H9 (cell line): ENCODE measurements around the gene RNF13. TPM values are rescaled to one million over a fixed set of nuclear protein-coding genes. Genes with fewer than 3 reads are reported as not detected.

Experiments
- DNase-seq: peaks from one replicate; pipeline ENCODE4 v3.0.0-alpha.2; 2017
- H2AFZ ChIP-seq: one replicate; pipeline ENCODE4 v1.6.1; 2013; ENCODE audit warnings: mild to moderate bottlenecking, low read length, control low read depth, moderate library complexity
- H2AK5ac ChIP-seq: 2 replicates; pipeline ENCODE4 v1.6.1; 2013; ENCODE audit warnings: low read length, control low read depth, mixed read lengths; ENCODE audit not compliant: insufficient read length
- H2BK120ac ChIP-seq: one replicate; pipeline ENCODE4 v1.6.1; 2013; ENCODE audit warnings: low read depth, mild to moderate bottlenecking, low read length, control low read depth, inconsistent platforms; ENCODE audit not compliant: poor library complexity, severe bottlenecking
- H2BK12ac ChIP-seq: 2 replicates; pipeline ENCODE4 v1.6.1; 2013; ENCODE audit warnings: low read length, control low read depth, mixed read lengths, low read depth; ENCODE audit not compliant: insufficient read length
- H2BK15ac ChIP-seq: 2 replicates; pipeline ENCODE4 v1.6.1; 2013; ENCODE audit warnings: low read depth, low read length, control low read depth
- H2BK20ac ChIP-seq: one replicate; pipeline ENCODE4 v1.6.1; 2013; ENCODE audit warnings: low read depth, mild to moderate bottlenecking, low read length, control low read depth, inconsistent platforms; ENCODE audit not compliant: poor library complexity, severe bottlenecking
- H2BK5ac ChIP-seq: 2 replicates; pipeline ENCODE4 v1.6.1; 2013; ENCODE audit warnings: low read length, control low read depth, mixed read lengths; ENCODE audit not compliant: insufficient read length
- H3K14ac ChIP-seq: 2 replicates; pipeline ENCODE4 v1.6.1; 2013; ENCODE audit warnings: low read length, control low read depth; ENCODE audit not compliant: insufficient read depth
- H3K18ac ChIP-seq: 2 replicates; pipeline ENCODE4 v1.6.1; 2013; ENCODE audit warnings: low read depth, mild to moderate bottlenecking, mixed read lengths, low read length, control low read depth; ENCODE audit not compliant: insufficient read length
- H3K23ac ChIP-seq: 2 replicates; pipeline ENCODE4 v1.6.1; 2013; ENCODE audit warnings: low read length, control low read depth, mixed read lengths, low read depth; ENCODE audit not compliant: insufficient read length
- H3K23me2 ChIP-seq: 2 replicates; pipeline ENCODE4 v1.6.1; 2013; ENCODE audit warnings: low read depth, mild to moderate bottlenecking, mixed read lengths, low read length, control low read depth; ENCODE audit not compliant: insufficient read length, poor library complexity, severe bottlenecking
- H3K27ac ChIP-seq: 2 replicates; pipeline ENCODE4 v1.5.1; 2013; ENCODE audit warnings: low read length, control low read depth, mixed read lengths, low read depth; ENCODE audit not compliant: insufficient read length
- H3K27me3 ChIP-seq: 2 replicates; pipeline ENCODE4 v1.6.1; 2013; ENCODE audit warnings: low read length, control low read depth, inconsistent platforms; ENCODE audit not compliant: insufficient read depth
- H3K4ac ChIP-seq: 2 replicates; pipeline ENCODE4 v1.6.1; 2013; ENCODE audit warnings: low read depth, mild to moderate bottlenecking, control low read depth, inconsistent platforms, low read length, moderate library complexity
- H3K4me1 ChIP-seq: 2 replicates; pipeline ENCODE4 v1.6.1; 2013; ENCODE audit warnings: low read length, control low read depth, inconsistent platforms; ENCODE audit not compliant: insufficient read depth
- H3K4me2 ChIP-seq: 2 replicates; pipeline ENCODE4 v1.6.1; 2013; ENCODE audit warnings: low read length, control low read depth, mixed read lengths; ENCODE audit not compliant: insufficient read length, insufficient read depth
- H3K56ac ChIP-seq: 2 replicates; pipeline ENCODE4 v1.6.1; 2013; ENCODE audit warnings: low read depth, mild to moderate bottlenecking, mixed read lengths, low read length, control low read depth; ENCODE audit not compliant: insufficient read length
- H3K79me1 ChIP-seq: 2 replicates; pipeline ENCODE4 v1.6.1; 2013; ENCODE audit warnings: low read depth, mild to moderate bottlenecking, moderate library complexity, low read length, control low read depth, inconsistent platforms; ENCODE audit not compliant: insufficient read depth, poor library complexity, severe bottlenecking
- H3K79me2 ChIP-seq: 2 replicates; pipeline ENCODE4 v1.6.1; 2013; ENCODE audit warnings: low read length, control low read depth, inconsistent platforms; ENCODE audit not compliant: insufficient read depth
- H3K9ac ChIP-seq: 2 replicates; pipeline ENCODE4 v1.6.1; 2013; ENCODE audit warnings: low read length, control low read depth, mixed read lengths; ENCODE audit not compliant: insufficient read length; ENCODE audit errors: extremely low read depth
- H3K9me3 ChIP-seq: one replicate; pipeline ENCODE4 v1.6.1; 2013; ENCODE audit warnings: low read depth, low read length, inconsistent platforms; ENCODE audit not compliant: control insufficient read depth
- H3T11ph ChIP-seq: one replicate; pipeline ENCODE4 v1.6.1; 2013; ENCODE audit warnings: mild to moderate bottlenecking, low read length, control low read depth, inconsistent platforms
- H4K20me1 ChIP-seq: one replicate; pipeline ENCODE4 v1.6.1; 2013; ENCODE audit not compliant: control insufficient read depth, insufficient read length, insufficient read depth
- H4K5ac ChIP-seq: 2 replicates; pipeline ENCODE4 v1.6.1; 2013; ENCODE audit warnings: low read depth, mild to moderate bottlenecking, mixed read lengths, low read length, control low read depth; ENCODE audit not compliant: insufficient read length
- H4K8ac ChIP-seq: replicated peaks from 2 replicates; pipeline ENCODE4 v1.6.1; 2013; ENCODE audit warnings: low read length, control low read depth, mixed read lengths, low read depth; ENCODE audit not compliant: insufficient read length
- H4K91ac ChIP-seq: 2 replicates; pipeline ENCODE4 v1.6.1; 2013; ENCODE audit warnings: low read depth, mild to moderate bottlenecking, moderate library complexity, mixed read lengths, low read length, control low read depth; ENCODE audit not compliant: insufficient read length
- H3K27ac Mint-ChIP-seq, 3 experiments: 2 replicates in 2 of 3; 3 replicates in 1 of 3; pipeline ENCODE4 v1.8.0; 2020 to 2021; ENCODE audit warnings: mixed read lengths in 3 of 3, mild to moderate bottlenecking in 1 of 3, moderate library complexity in 1 of 3
- H3K27me3 Mint-ChIP-seq: 2 replicates; pipeline ENCODE4 v1.8.0; 2021; ENCODE audit warnings: low read depth, mild to moderate bottlenecking, moderate library complexity, mixed read lengths
- H3K36me3 Mint-ChIP-seq, 3 experiments: 2 replicates in 2 of 3; 3 replicates in 1 of 3; pipeline ENCODE4 v1.8.0; 2020 to 2021; ENCODE audit warnings: low read depth in 3 of 3, mixed read lengths in 3 of 3; ENCODE audit not compliant: insufficient read depth in 1 of 3
- H3K4me1 Mint-ChIP-seq, 2 experiments: 2 replicates each; pipeline ENCODE4 v1.8.0; 2020; ENCODE audit warnings: mixed read lengths in 2 of 2
- H3K4me3 Mint-ChIP-seq, 2 experiments: 2 replicates in 1 of 2; 3 replicates in 1 of 2; pipeline ENCODE4 v1.8.0; 2020 to 2021; ENCODE audit warnings: mild to moderate bottlenecking in 2 of 2, mixed read lengths in 2 of 2, moderate library complexity in 1 of 2
- H3K9me3 Mint-ChIP-seq, 2 experiments: 2 replicates in 1 of 2; 3 replicates in 1 of 2; pipeline ENCODE4 v1.8.0; 2020; ENCODE audit warnings: mild to moderate bottlenecking in 2 of 2, mixed read lengths in 2 of 2, moderate library complexity in 1 of 2
- WGBS: extraction: QIAGEN DNeasy Blood & Tissue Kit; methylation state at CpG from one replicate; pipeline ENCODE4 v1.1.7; 2013; ENCODE audit warnings: missing lambda C conversion rate, low lambda C conversion rate, mixed read lengths; ENCODE audit not compliant: insufficient read length; ENCODE audit errors: extremely low coverage; 5-methylcytosine and 5-hydroxymethylcytosine counted together
- total RNA-seq: library from RNA; stranded (reverse); gene quantifications from 2 replicates; pipeline ENCODE4 v1.2.1, GENCODE V29; 2021
- TF ChIP-seq, protein P1 (sequence below): fragments of 200-600 bp; sonication (generic); conservative IDR thresholded peaks from 3 replicates; pipeline ENCODE4 v1.8.0; 2021; ENCODE audit warnings: antibody characterized with exemption, mild to moderate bottlenecking

RNF13 gene
- total RNA-seq, 1 experiment from 2014 or later: 23.4 TPM

DNA sequence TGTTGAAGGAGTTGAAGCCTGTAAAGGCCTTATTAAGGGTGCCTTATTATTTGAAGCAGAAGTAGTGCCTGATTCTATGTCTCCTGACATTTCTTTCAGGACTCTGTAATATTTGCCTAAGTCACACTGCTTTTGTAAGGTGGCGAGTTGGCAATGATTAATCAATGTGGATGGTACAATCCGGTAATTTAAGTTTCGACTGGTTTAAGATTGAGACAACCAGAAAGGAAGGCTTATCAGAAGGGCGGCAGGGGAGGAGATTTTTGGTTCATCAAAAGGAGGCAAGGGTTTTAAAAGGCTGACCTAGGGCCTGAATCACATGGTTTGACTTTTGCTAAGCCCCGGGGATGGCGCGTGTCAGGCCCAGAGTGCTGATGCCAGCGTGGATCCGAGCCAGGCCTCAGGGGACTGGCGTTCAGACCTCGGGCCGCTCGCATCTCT is 830 bp upstream of the RNF13 start:
- Histone ChIP-seq H3K4me1 (no peaks in the 10 kb centered on the region), H3K4me2 (peak overlapping the region; percentile 97), H3K27ac (no peak overlapping the region), H2AFZ (peak overlapping the region; percentile 66), H3T11ph (no peak overlapping the region), H3K9ac (peak overlapping the region; percentile 74), H3K23me2 (peaks cover 10% of the 10 kb centered on the region), H3K9me3 (no peaks in the 10 kb centered on the region), H2BK12ac (no peak overlapping the region), H3K79me1 (peaks cover 3% of the 10 kb centered on the region), H4K5ac (peak overlapping the region; percentile 1), H4K20me1 (no peaks in the 10 kb centered on the region), H2AK5ac (no peak overlapping the region), H2BK5ac (no peak overlapping the region), H2BK15ac (no peak overlapping the region), H3K27me3 (no peaks in the 10 kb centered on the region), H2BK120ac (no peak overlapping the region), H4K91ac (no peak overlapping the region), H3K56ac (no peak overlapping the region), H3K79me2 (peaks cover 14% of the 10 kb centered on the region; the same call in 1 of the 2 replicates), H3K23ac (no peak overlapping the region), H2BK20ac (no peak overlapping the region), H3K18ac (peak overlapping the region; percentile 85), H4K8ac (no peak overlapping the region), H3K4ac (no peak overlapping the region), H3K14ac (peak overlapping the region; percentile 86; the same call in 1 of the 2 replicates)
- H3K9me3 Mint-ChIP-seq: no peaks in the 10 kb centered on the region
- H3K27ac Mint-ChIP-seq: peak overlapping the region in 2 of 3 experiments; percentile 96 to 98; a peak in 5 of 7 replicates
- H3K27me3 Mint-ChIP-seq: no peaks in the 10 kb centered on the region
- H3K36me3 Mint-ChIP-seq: 0 out of 7 replicates have a peak, but pooled peaks cover 0 to 4% (median 0%) of the 10 kb centered on the region in 3 experiments
- TF ChIP-seq, protein P1, sequence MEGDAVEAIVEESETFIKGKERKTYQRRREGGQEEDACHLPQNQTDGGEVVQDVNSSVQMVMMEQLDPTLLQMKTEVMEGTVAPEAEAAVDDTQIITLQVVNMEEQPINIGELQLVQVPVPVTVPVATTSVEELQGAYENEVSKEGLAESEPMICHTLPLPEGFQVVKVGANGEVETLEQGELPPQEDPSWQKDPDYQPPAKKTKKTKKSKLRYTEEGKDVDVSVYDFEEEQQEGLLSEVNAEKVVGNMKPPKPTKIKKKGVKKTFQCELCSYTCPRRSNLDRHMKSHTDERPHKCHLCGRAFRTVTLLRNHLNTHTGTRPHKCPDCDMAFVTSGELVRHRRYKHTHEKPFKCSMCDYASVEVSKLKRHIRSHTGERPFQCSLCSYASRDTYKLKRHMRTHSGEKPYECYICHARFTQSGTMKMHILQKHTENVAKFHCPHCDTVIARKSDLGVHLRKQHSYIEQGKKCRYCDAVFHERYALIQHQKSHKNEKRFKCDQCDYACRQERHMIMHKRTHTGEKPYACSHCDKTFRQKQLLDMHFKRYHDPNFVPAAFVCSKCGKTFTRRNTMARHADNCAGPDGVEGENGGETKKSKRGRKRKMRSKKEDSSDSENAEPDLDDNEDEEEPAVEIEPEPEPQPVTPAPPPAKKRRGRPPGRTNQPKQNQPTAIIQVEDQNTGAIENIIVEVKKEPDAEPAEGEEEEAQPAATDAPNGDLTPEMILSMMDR: no peak
- H3K4me1 Mint-ChIP-seq: peaks cover 30 to 32% of the 10 kb centered on the region in 2 experiments
- peak overlapping the region; percentile 94 to 98 for H3K4me3 Mint-ChIP-seq
- WGBS: no CpG with 5 or more reads among the region's 13 CpGs
- DNase-seq: no peak
